Neural cell (in vitro differentiated cells): ENCODE results near the gene CDKL4. TPM values are rescaled to one million over a fixed set of nuclear protein-coding genes. Genes with fewer than 3 reads are reported as not detected.

ENCODE experiments used
- H2AFZ ChIP-seq: fragments of 200-600, 300-800 bp; sonication (generic), shearing (Covaris generic); 2 replicates; pipeline ENCODE4 v1.6.0; 2014; ENCODE audit warnings: low read depth, mild to moderate bottlenecking, antibody characterized with exemption, low read length, moderate library complexity
- H3F3A ChIP-seq: fragments of 200-600 bp; shearing (Covaris generic); 2 replicates; pipeline ENCODE4 v1.6.1; 2016; ENCODE audit warnings: mild to moderate bottlenecking, moderate library complexity, mixed read lengths, antibody characterized with exemption, low read length; ENCODE audit not compliant: insufficient read depth, poor library complexity, severe bottlenecking
- H3K27ac ChIP-seq: fragments of 200-600, 300-800 bp; sonication (generic), shearing (Covaris generic); 2 replicates; pipeline ENCODE4 v1.5.1; 2014; ENCODE audit warnings: mild to moderate bottlenecking, low read length, moderate library complexity
- H3K27me3 ChIP-seq: fragments of 300-800, 200-600 bp; sonication (generic), shearing (Covaris generic); 2 replicates; pipeline ENCODE4 v1.6.0; 2014; ENCODE audit warnings: mild to moderate bottlenecking, low read depth, low read length, moderate library complexity; ENCODE audit not compliant: insufficient read depth
- H3K36me3 ChIP-seq: fragments of 300-800, 200-600 bp; sonication (generic), shearing (Covaris generic); 2 replicates; pipeline ENCODE4 v1.5.1; 2014; ENCODE audit warnings: mild to moderate bottlenecking, antibody characterized with exemption, low read length, moderate library complexity; ENCODE audit not compliant: insufficient read depth
- H3K4me2 ChIP-seq: fragments of 300-800, 200-600 bp; sonication (generic), shearing (Covaris generic); 2 replicates; pipeline ENCODE4 v1.6.0; 2014; ENCODE audit warnings: mild to moderate bottlenecking, low read length
- H3K4me3 ChIP-seq: fragments of 300-800, 200-600 bp; sonication (generic), shearing (Covaris generic); 2 replicates; pipeline ENCODE4 v1.5.1; 2014; ENCODE audit warnings: mild to moderate bottlenecking, low read length, moderate library complexity
- H3K79me2 ChIP-seq: fragments of 200-600 bp; shearing (Covaris generic); replicated peaks from 2 replicates; pipeline ENCODE4 v1.6.0; 2014; ENCODE audit warnings: mild to moderate bottlenecking, low read length, moderate library complexity; ENCODE audit not compliant: insufficient read depth
- H3K9ac ChIP-seq: fragments of 300-800, 200-600 bp; sonication (generic), shearing (Covaris generic); 2 replicates; pipeline ENCODE4 v1.6.1; 2016; ENCODE audit warnings: mild to moderate bottlenecking, low read length, mixed read lengths
- H3K9me2 ChIP-seq: fragments of 200-600 bp; shearing (Covaris generic); 2 replicates; pipeline ENCODE4 v1.6.1; 2016; ENCODE audit warnings: mild to moderate bottlenecking, low read length, mixed read lengths; ENCODE audit not compliant: insufficient read depth
- H3K9me3 ChIP-seq: fragments of 200-600, 300-800 bp; sonication (generic), shearing (Covaris generic); 2 replicates; pipeline ENCODE4 v1.6.1; 2016; ENCODE audit warnings: mild to moderate bottlenecking, mixed run types, low read length, moderate library complexity, mixed read lengths
- H4K20me1 ChIP-seq: fragments of 200-600 bp; shearing (Covaris generic); 2 replicates; pipeline ENCODE4 v1.6.1; 2016; ENCODE audit warnings: mild to moderate bottlenecking, mixed run types; ENCODE audit not compliant: insufficient read depth
- CTCF ChIP-seq: fragments of 450-650 bp; IDR thresholded peaks from 2 replicates; pipeline ENCODE4 v1.5.1; 2014; ENCODE audit warnings: antibody characterized with exemption, mild to moderate bottlenecking, moderate library complexity; ENCODE audit not compliant: poor library complexity, severe bottlenecking
- EP300 ChIP-seq: fragments of 450-650 bp; conservative IDR thresholded peaks from 2 replicates; pipeline ENCODE4 v1.6.1; 2014; ENCODE audit warnings: antibody characterized with exemption, mild to moderate bottlenecking, moderate library complexity; ENCODE audit not compliant: poor library complexity, severe bottlenecking
- EZH2 ChIP-seq: fragments of 200-600, 300-800 bp; shearing (Covaris generic), sonication (generic); IDR thresholded peaks from 2 replicates; pipeline ENCODE4 v1.6.1; 2014; ENCODE audit warnings: antibody characterized with exemption, low read length, borderline replicate concordance, mild to moderate bottlenecking; ENCODE audit not compliant: insufficient read depth, poor library complexity, severe bottlenecking
- MXI1 ChIP-seq: fragments of 450-650 bp; conservative IDR thresholded peaks from 2 replicates; pipeline ENCODE4 v1.6.1; 2014; ENCODE audit warnings: antibody characterized with exemption, mild to moderate bottlenecking; ENCODE audit not compliant: poor library complexity, severe bottlenecking
- POLR2AphosphoS5 ChIP-seq: IDR thresholded peaks from 2 replicates; pipeline ENCODE4 v1.6.1; 2012
- RAD21 ChIP-seq: fragments of 450-650 bp; conservative IDR thresholded peaks from 2 replicates; pipeline ENCODE4 v1.6.1; 2014; ENCODE audit warnings: antibody characterized with exemption, mild to moderate bottlenecking, moderate library complexity
- SMC3 ChIP-seq: fragments of 450-650 bp; conservative IDR thresholded peaks from 2 replicates; pipeline ENCODE4 v1.6.1; 2014; ENCODE audit warnings: antibody characterized with exemption, mild to moderate bottlenecking, moderate library complexity; ENCODE audit not compliant: poor library complexity
- TAF1 ChIP-seq: IDR thresholded peaks from 2 replicates; pipeline ENCODE4 v1.6.1; 2012; ENCODE audit warnings: low read depth
- polyA plus RNA-seq: library from polyadenylated mRNA; depleted of rRNA; stranded (reverse); fragments of >200 nt; gene quantifications from 2 replicates; pipeline ENCODE4 v1.2.3, GENCODE V29; 2014
- TF ChIP-seq, protein P1 (sequence below): IDR thresholded peaks from 2 replicates; pipeline ENCODE4 v1.6.1; 2012; ENCODE audit warnings: borderline replicate concordance

CDKL4 gene
- polyA plus RNA-seq, 1 donor from 2014 or later, result not detected

GRCh38 chr2:39158351-39158750, 85.4 kb downstream of the CDKL4 start:
- H3K79me2 ChIP-seq, result no peaks in the 10 kb centered on the region
- no peak overlapping the region for H3K27ac ChIP-seq
- H3K9me2 ChIP-seq, result no peaks in the 10 kb centered on the region
- no peak overlapping the region for H2AFZ ChIP-seq
- TF ChIP-seq EP300 (no peak), EZH2 (no peak), SMC3 (no peak), TAF1 (no peak), CTCF (no peak), POLR2AphosphoS5 (no peak), MXI1 (no peak), RAD21 (no peak)
- TF ChIP-seq, protein P1, sequence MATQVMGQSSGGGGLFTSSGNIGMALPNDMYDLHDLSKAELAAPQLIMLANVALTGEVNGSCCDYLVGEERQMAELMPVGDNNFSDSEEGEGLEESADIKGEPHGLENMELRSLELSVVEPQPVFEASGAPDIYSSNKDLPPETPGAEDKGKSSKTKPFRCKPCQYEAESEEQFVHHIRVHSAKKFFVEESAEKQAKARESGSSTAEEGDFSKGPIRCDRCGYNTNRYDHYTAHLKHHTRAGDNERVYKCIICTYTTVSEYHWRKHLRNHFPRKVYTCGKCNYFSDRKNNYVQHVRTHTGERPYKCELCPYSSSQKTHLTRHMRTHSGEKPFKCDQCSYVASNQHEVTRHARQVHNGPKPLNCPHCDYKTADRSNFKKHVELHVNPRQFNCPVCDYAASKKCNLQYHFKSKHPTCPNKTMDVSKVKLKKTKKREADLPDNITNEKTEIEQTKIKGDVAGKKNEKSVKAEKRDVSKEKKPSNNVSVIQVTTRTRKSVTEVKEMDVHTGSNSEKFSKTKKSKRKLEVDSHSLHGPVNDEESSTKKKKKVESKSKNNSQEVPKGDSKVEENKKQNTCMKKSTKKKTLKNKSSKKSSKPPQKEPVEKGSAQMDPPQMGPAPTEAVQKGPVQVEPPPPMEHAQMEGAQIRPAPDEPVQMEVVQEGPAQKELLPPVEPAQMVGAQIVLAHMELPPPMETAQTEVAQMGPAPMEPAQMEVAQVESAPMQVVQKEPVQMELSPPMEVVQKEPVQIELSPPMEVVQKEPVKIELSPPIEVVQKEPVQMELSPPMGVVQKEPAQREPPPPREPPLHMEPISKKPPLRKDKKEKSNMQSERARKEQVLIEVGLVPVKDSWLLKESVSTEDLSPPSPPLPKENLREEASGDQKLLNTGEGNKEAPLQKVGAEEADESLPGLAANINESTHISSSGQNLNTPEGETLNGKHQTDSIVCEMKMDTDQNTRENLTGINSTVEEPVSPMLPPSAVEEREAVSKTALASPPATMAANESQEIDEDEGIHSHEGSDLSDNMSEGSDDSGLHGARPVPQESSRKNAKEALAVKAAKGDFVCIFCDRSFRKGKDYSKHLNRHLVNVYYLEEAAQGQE, result no peak
- H3K27me3 ChIP-seq, result no peaks in the 10 kb centered on the region
- no peaks in the 10 kb centered on the region for H4K20me1 ChIP-seq
- H3K4me3 ChIP-seq, result no peak overlapping the region
- no peak overlapping the region for H3K4me2 ChIP-seq
- no peak overlapping the region for H3K9ac ChIP-seq
- no peaks in the 10 kb centered on the region for H3K36me3 ChIP-seq
- no peaks in the 10 kb centered on the region for H3K9me3 ChIP-seq
- no peaks in the 10 kb centered on the region for H3F3A ChIP-seq

- H3F3A ChIP-seq, result no peaks in the 10 kb centered on the region
- H3K9me2 ChIP-seq, result no peaks in the 10 kb centered on the region
- H3K79me2 ChIP-seq, result no peaks in the 10 kb centered on the region
- H3K9ac ChIP-seq, result no peak overlapping the region
- H3K36me3 ChIP-seq, result no peaks in the 10 kb centered on the region
- no peak overlapping the region for H3K4me3 ChIP-seq
- no peaks in the 10 kb centered on the region for H3K27me3 ChIP-seq
- no peaks in the 10 kb centered on the region for H4K20me1 ChIP-seq
- H3K4me2 ChIP-seq, result no peak overlapping the region
- no peak for TF ChIP-seq TAF1
- H3K27ac ChIP-seq, result no peak overlapping the region
- H2AFZ ChIP-seq, result no peak overlapping the region
- H3K9me3 ChIP-seq, result no peaks in the 10 kb centered on the region
These were observed 86.9 kb downstream of the CDKL4 start for GRCh38 chr2:39156846-39157245.

DNA sequence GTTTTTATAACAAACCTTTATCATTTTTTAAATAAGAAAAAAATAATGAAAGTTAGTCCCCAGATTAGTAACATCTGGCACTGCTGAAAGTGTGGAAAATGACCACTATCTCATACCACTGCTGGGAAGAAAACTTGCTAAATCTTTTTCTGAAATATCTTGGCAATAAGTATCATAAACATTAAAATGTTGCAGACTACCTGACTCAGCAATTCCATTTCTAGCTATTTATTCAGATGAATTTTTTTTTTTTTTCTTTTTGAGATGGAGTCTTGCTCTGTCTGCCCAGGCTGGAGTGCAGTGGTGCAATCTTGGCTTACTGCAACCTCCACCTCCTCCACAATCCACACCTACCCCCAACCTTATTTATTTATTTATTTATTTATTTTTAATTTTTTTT, 87.7 kb downstream of the CDKL4 start:
- no peaks in the 10 kb centered on the region for H4K20me1 ChIP-seq
- no peaks in the 10 kb centered on the region for H3K36me3 ChIP-seq
- no peaks in the 10 kb centered on the region for H3K9me3 ChIP-seq
- H3K4me2 ChIP-seq, result no peak overlapping the region
- H3K4me3 ChIP-seq, result no peak overlapping the region
- no peaks in the 10 kb centered on the region for H3K79me2 ChIP-seq
- TF ChIP-seq MXI1, result no peak
- TF ChIP-seq TAF1, result no peak
- TF ChIP-seq EP300, result no peak
- no peak for TF ChIP-seq POLR2AphosphoS5
- TF ChIP-seq RAD21, result no peak
- TF ChIP-seq SMC3, result no peak
- no peak for TF ChIP-seq CTCF
- no peak for TF ChIP-seq EZH2
- TF ChIP-seq, protein P1, result no peak
- no peak overlapping the region for H3K9ac ChIP-seq
- H2AFZ ChIP-seq, result no peak overlapping the region
- H3F3A ChIP-seq, result no peaks in the 10 kb centered on the region
- no peaks in the 10 kb centered on the region for H3K27me3 ChIP-seq
- H3K9me2 ChIP-seq, result no peaks in the 10 kb centered on the region
- no peak overlapping the region for H3K27ac ChIP-seq
